ENCODE results near the gene PEX19. TPM values are rescaled to one million over a fixed set of nuclear protein-coding genes. Genes with fewer than 3 reads are reported as not detected.
A peak's percentile ranks its signal among the peaks of the same experiment; 100 is the strongest.
"Not testable (repeated sequence)": the region's sequence is repeated elsewhere in the genome, so short reads cannot be mapped to it uniquely, and the experiment has no call there.

Gene PEX19
- total RNA-seq, result 33.9 and 35.4 TPM in 2 replicates

- peak; percentile 98 for DNase-seq
These were observed at the start of gene PEX19 for GRCh38 chr1:160284782-160285344. PEX19 (minus strand) TSS chr1:160285133; CDS start chr1:160285124, 9 bp downstream.

GRCh38 chr1:160332516-160332915 is 47.6 kb upstream of the PEX19 start:
- no peak for DNase-seq

- no peak for DNase-seq
These were observed 45.2 kb upstream of the PEX19 start for GRCh38 chr1:160330119-160330518.

GRCh38 chr1:160328184-160328583 is 43.3 kb upstream of the PEX19 start:
- DNase-seq, result no peak

GRCh38 chr1:160326418-160326817 is 41.5 kb upstream of the PEX19 start:
- no peak for DNase-seq

GRCh38 chr1:160325252-160325651 is 40.3 kb upstream of the PEX19 start:
- DNase-seq, result no peak

GRCh38 chr1:160322831-160323230 is 37.9 kb upstream of the PEX19 start:
- no peak for DNase-seq

- DNase-seq, result no peak
These were observed 30.4 kb upstream of the PEX19 start for GRCh38 chr1:160315359-160315758.

- DNase-seq, result no peak
These were observed 24.6 kb upstream of the PEX19 start for GRCh38 chr1:160309571-160309970.

- DNase-seq, result no peak
These were observed 24.2 kb upstream of the PEX19 start for GRCh38 chr1:160309185-160309557.

GRCh38 chr1:160308451-160309184 is 23.7 kb upstream of the PEX19 start:
- DNase-seq, result no peak

- no peak for DNase-seq
These were observed 22.3 kb upstream of the PEX19 start for GRCh38 chr1:160307118-160307791.

GRCh38 chr1:160300173-160300572 is 15.2 kb upstream of the PEX19 start:
- DNase-seq, result no peak

- DNase-seq, result no peak
These were observed 11.1 kb upstream of the PEX19 start for GRCh38 chr1:160296036-160296435.

- DNase-seq, result no peak
These were observed 8.4 kb upstream of the PEX19 start for GRCh38 chr1:160293020-160293968.

- DNase-seq, result peak; percentile 87
These were observed 6.6 kb upstream of the PEX19 start for GRCh38 chr1:160291248-160292220.

- not testable (repeated sequence) for DNase-seq
These were observed 2.8 kb upstream of the PEX19 start for GRCh38 chr1:160287769-160288168.

- DNase-seq, result no peak
These were observed 573 bp upstream of the PEX19 start for GRCh38 chr1:160285506-160285905.

- peak; percentile 62 for DNase-seq
These were observed 632 bp downstream of the PEX19 start for GRCh38 chr1:160284220-160284781.

GRCh38 chr1:160282807-160283206 is 2.1 kb downstream of the PEX19 start:
- DNase-seq, result no peak

GRCh38 chr1:160277987-160278386 is 6.9 kb downstream of the PEX19 start:
- no peak for DNase-seq

Measured in dermis blood vessel endothelial cell (primary cell).